HepG2 (cell line): Measurements from ENCODE around the gene NCKIPSD. TPM values are rescaled to one million over a fixed set of nuclear protein-coding genes. Genes with fewer than 3 reads are reported as not detected.

Source experiments
- CAMTA2 ChIP-seq: sonication (generic); formaldehyde crosslinking; IDR thresholded peaks from 2 replicates; pipeline ENCODE4 v1.4.0; 2020; ENCODE audit warnings: mild to moderate bottlenecking, missing genetic modification reagents, borderline replicate concordance
- HNRNPL ChIP-seq: fragments of 200-400 bp; formaldehyde crosslinking; IDR thresholded peaks from 2 replicates; pipeline ENCODE4 v1.6.1; 2017; ENCODE audit warnings: mild to moderate bottlenecking, low read depth, low read length
- KDM6A ChIP-seq: IDR thresholded peaks from 2 replicates; pipeline ENCODE4 v1.6.1; 2016; ENCODE audit warnings: low read depth
- SIN3A ChIP-seq: IDR thresholded peaks from 2 replicates; pipeline ENCODE4 v1.6.1; 2011; ENCODE audit warnings: low read depth, mild to moderate bottlenecking, control low read depth, low read length, borderline replicate concordance
- ZNF225 ChIP-seq: sonication (generic); formaldehyde crosslinking; IDR thresholded peaks from 2 replicates; pipeline ENCODE4 v1.4.0; 2020; ENCODE audit warnings: mild to moderate bottlenecking, missing genetic modification reagents
- ZNF232 ChIP-seq: sonication (generic); formaldehyde crosslinking; IDR thresholded peaks from 2 replicates; pipeline ENCODE4 v1.4.0; 2020; ENCODE audit warnings: missing genetic modification reagents, borderline replicate concordance
- ZNF382 ChIP-seq: sonication (generic); formaldehyde crosslinking; IDR thresholded peaks from 2 replicates; pipeline ENCODE4 v1.5.0; 2020; ENCODE audit warnings: missing genetic modification reagents, mild to moderate bottlenecking, borderline replicate concordance
- ZNF441 ChIP-seq: sonication (generic); formaldehyde crosslinking; IDR thresholded peaks from 2 replicates; pipeline ENCODE4 v1.7.0; 2021; ENCODE audit warnings: missing genetic modification reagents, borderline replicate concordance
- ZNF562 ChIP-seq: sonication (generic); formaldehyde crosslinking; IDR thresholded peaks from 2 replicates; pipeline ENCODE4 v1.8.0; 2022; ENCODE audit warnings: missing genetic modification reagents, borderline replicate concordance
- ZNF747 ChIP-seq: sonication (generic); formaldehyde crosslinking; IDR thresholded peaks from 2 replicates; pipeline ENCODE4 v1.8.1; 2023; ENCODE audit warnings: missing genetic modification reagents, mild to moderate bottlenecking, borderline replicate concordance
- ZNF75D ChIP-seq: sonication (generic); formaldehyde crosslinking; IDR thresholded peaks from 2 replicates; pipeline ENCODE4 v1.8.1; 2023; ENCODE audit warnings: missing genetic modification reagents, mild to moderate bottlenecking, borderline replicate concordance
- polyA plus RNA-seq, 8 experiments: library from polyadenylated mRNA; depleted of rRNA in 3 of 8; stranded (reverse) in 7 of 8; unstranded in 1 of 8; fragments of >200 nt; fragmentation: Illumina TruSeq in 4 of 8; extraction: Trizol in 4 of 8; gene quantifications; 2 replicates each; pipeline versions ENCODE4 v1.2.1 to v1.2.3, GENCODE V29; 2011 to 2016; ENCODE audit warnings: low read depth in 4 of 8, missing spikeins in 1 of 8, mixed read lengths in 1 of 8; ENCODE audit not compliant: insufficient read depth in 1 of 8
- total RNA-seq, 5 experiments: library from RNA; depleted of rRNA; stranded (reverse); fragments of >200 nt; fragmentation: Illumina TruSeq; extraction: Trizol; gene quantifications; 2 replicates each; pipeline ENCODE4 v1.2.3, GENCODE V29; 2016; ENCODE audit warnings: low read depth in 1 of 5
- TF ChIP-seq, protein P1 (sequence below): sonication (generic); formaldehyde crosslinking; IDR thresholded peaks from 2 replicates; pipeline ENCODE4 v1.5.0; 2020; ENCODE audit warnings: mild to moderate bottlenecking, missing genetic modification reagents
- TF ChIP-seq, protein P2 (sequence below): IDR thresholded peaks from 2 replicates; pipeline ENCODE4 v1.6.1; 2016; ENCODE audit warnings: low read depth, control low read depth
- TF ChIP-seq, protein P3 (sequence below): sonication (generic); formaldehyde crosslinking; IDR thresholded peaks from 2 replicates; pipeline ENCODE4 v1.4.0; 2020; ENCODE audit warnings: missing genetic modification reagents, borderline replicate concordance
- TF ChIP-seq, protein P4 (sequence below): sonication (generic); formaldehyde crosslinking; IDR thresholded peaks from 2 replicates; pipeline ENCODE4 v1.8.1; 2023; ENCODE audit warnings: mild to moderate bottlenecking, moderate library complexity, missing genetic modification reagents
- TF ChIP-seq, protein P5 (sequence below): sonication (generic); formaldehyde crosslinking; IDR thresholded peaks from 2 replicates; pipeline ENCODE4 v1.4.0; 2020; ENCODE audit warnings: mild to moderate bottlenecking, missing genetic modification reagents
- TF ChIP-seq, protein P6 (sequence below): IDR thresholded peaks from 2 replicates; pipeline ENCODE4 v1.6.1; 2016; ENCODE audit warnings: mild to moderate bottlenecking

Gene NCKIPSD
- total and polyA plus RNA-seq, 2 of the 13 experiments (the other 11 are each of a cell fraction or from before 2014, with no cell fraction given): 13.5 to 35.2 TPM

DNA sequence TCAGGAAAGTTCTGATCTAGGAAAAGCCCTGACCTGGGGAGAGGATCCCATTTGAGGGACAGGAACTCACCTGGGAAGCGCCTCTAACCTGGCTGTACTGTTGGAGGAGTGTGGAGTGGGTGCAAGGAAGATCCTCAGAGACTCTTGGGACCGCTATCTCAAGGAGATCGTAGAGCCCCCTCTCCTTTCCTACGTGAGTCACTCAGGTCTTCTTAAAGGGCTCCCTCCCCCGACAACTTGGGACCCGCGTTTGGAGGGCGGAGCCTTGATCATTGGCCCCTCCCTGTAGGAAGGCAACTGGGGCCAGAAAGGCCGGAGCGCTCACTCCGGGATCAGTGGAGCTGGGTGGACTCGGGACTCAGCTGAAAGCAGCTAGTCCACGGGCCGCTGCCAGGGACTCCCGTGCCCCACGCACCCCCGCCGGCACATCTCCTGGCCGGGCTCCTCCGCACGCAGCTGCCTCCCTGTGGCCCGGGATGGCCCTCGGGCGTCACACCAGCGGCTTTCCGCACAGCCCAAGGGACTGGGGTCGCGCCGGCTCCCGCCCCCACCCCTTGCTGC is 51.0 kb downstream of the NCKIPSD start (continued):
- no peak for TF ChIP-seq ZNF232 (CRISPR knock-in tag)
- no peak for TF ChIP-seq HNRNPL
- peak; percentile 11; the same call in 1 of the 2 replicates for TF ChIP-seq ZNF441 (CRISPR knock-in tag)
- TF ChIP-seq KDM6A (CRISPR knock-in tag): no peak
- TF ChIP-seq ZNF225 (CRISPR knock-in tag): no peak; the same call in 1 of the 2 replicates
- TF ChIP-seq ZNF562 (CRISPR knock-in tag): no peak
- TF ChIP-seq SIN3A: no peak
- TF ChIP-seq ZNF747 (CRISPR knock-in tag): no peak
- no peak for TF ChIP-seq ZNF382 (CRISPR knock-in tag)
- TF ChIP-seq CAMTA2 (CRISPR knock-in tag): 0 out of 2 replicates have a peak, but pooled peaks have one; percentile 8
- TF ChIP-seq, protein P1, sequence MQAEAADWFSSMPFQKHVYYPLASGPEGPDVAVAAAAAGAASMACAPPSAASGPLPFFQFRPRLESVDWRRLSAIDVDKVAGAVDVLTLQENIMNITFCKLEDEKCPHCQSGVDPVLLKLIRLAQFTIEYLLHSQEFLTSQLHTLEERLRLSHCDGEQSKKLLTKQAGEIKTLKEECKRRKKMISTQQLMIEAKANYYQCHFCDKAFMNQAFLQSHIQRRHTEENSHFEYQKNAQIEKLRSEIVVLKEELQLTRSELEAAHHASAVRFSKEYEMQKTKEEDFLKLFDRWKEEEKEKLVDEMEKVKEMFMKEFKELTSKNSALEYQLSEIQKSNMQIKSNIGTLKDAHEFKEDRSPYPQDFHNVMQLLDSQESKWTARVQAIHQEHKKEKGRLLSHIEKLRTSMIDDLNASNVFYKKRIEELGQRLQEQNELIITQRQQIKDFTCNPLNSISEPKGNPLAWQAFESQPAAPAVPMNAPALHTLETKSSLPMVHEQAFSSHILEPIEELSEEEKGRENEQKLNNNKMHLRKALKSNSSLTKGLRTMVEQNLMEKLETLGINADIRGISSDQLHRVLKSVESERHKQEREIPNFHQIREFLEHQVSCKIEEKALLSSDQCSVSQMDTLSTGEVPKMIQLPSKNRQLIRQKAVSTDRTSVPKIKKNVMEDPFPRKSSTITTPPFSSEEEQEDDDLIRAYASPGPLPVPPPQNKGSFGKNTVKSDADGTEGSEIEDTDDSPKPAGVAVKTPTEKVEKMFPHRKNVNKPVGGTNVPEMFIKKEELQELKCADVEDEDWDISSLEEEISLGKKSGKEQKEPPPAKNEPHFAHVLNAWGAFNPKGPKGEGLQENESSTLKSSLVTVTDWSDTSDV (CRISPR knock-in tag): 0 out of 2 replicates have a peak, but pooled peaks have one; percentile 69
- TF ChIP-seq, protein P2, sequence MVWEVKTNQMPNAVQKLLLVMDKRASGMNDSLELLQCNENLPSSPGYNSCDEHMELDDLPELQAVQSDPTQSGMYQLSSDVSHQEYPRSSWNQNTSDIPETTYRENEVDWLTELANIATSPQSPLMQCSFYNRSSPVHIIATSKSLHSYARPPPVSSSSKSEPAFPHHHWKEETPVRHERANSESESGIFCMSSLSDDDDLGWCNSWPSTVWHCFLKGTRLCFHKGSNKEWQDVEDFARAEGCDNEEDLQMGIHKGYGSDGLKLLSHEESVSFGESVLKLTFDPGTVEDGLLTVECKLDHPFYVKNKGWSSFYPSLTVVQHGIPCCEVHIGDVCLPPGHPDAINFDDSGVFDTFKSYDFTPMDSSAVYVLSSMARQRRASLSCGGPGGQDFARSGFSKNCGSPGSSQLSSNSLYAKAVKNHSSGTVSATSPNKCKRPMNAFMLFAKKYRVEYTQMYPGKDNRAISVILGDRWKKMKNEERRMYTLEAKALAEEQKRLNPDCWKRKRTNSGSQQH (CRISPR knock-in tag): 0 out of 2 replicates have a peak, but pooled peaks have one; percentile 6
- TF ChIP-seq, protein P3, sequence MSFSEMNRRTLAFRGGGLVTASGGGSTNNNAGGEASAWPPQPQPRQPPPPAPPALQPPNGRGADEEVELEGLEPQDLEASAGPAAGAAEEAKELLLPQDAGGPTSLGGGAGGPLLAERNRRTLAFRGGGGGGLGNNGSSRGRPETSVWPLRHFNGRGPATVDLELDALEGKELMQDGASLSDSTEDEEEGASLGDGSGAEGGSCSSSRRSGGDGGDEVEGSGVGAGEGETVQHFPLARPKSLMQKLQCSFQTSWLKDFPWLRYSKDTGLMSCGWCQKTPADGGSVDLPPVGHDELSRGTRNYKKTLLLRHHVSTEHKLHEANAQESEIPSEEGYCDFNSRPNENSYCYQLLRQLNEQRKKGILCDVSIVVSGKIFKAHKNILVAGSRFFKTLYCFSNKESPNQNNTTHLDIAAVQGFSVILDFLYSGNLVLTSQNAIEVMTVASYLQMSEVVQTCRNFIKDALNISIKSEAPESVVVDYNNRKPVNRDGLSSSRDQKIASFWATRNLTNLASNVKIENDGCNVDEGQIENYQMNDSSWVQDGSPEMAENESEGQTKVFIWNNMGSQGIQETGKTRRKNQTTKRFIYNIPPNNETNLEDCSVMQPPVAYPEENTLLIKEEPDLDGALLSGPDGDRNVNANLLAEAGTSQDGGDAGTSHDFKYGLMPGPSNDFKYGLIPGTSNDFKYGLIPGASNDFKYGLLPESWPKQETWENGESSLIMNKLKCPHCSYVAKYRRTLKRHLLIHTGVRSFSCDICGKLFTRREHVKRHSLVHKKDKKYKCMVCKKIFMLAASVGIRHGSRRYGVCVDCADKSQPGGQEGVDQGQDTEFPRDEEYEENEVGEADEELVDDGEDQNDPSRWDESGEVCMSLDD (CRISPR knock-in tag): no peak
- peak; percentile 83; the same call in 1 of the 2 replicates for TF ChIP-seq ZNF75D (CRISPR knock-in tag)
- TF ChIP-seq, protein P4, sequence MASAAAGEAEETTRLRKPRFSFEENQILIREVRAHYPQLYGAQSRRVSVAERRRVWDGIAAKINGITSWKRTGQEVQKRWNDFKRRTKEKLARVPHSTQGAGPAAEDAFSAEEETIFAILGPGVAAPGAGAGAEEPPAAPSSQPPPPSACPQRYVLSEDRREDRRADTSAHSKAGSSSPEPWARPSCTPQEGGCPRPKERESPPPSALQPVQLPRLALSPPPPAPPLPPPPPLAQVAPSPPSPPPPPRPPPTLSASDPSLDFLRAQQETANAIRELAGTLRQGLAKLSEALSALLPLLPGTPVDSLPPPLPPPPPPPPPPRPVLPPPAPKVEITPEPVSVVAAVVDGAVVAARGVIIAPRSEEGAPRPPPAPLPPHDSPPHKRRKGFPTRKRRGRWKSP (CRISPR knock-in tag): no peak; the same call in 1 of the 2 replicates
- TF ChIP-seq, protein P5, sequence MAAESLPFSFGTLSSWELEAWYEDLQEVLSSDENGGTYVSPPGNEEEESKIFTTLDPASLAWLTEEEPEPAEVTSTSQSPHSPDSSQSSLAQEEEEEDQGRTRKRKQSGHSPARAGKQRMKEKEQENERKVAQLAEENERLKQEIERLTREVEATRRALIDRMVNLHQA (CRISPR knock-in tag): no peak
- TF ChIP-seq, protein P6, sequence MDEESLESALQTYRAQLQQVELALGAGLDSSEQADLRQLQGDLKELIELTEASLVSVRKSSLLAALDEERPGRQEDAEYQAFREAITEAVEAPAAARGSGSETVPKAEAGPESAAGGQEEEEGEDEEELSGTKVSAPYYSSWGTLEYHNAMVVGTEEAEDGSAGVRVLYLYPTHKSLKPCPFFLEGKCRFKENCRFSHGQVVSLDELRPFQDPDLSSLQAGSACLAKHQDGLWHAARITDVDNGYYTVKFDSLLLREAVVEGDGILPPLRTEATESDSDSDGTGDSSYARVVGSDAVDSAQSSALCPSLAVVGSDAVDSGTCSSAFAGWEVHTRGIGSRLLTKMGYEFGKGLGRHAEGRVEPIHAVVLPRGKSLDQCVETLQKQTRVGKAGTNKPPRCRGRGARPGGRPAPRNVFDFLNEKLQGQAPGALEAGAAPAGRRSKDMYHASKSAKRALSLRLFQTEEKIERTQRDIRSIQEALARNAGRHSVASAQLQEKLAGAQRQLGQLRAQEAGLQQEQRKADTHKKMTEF (CRISPR knock-in tag): no peak; the same call in 1 of the 2 replicates
